ENCODE data around the gene MPND. TPM values are rescaled to one million over a fixed set of nuclear protein-coding genes. Genes with fewer than 3 reads are reported as not detected.

MPND gene
- total RNA-seq, 1 experiment from 2014 or later = 22.6 TPM

GRCh38 chr19:4320419-4320818 is 22.9 kb upstream of the MPND start:
- CTCF ChIA-PET = no interaction called here
- POLR2A ChIA-PET (ENCODE audit: low non-redundant PET) = no interaction called here
- Histone ChIP-seq H3K27me3 (replicated peaks; ENCODE audit: insufficient read depth, low read depth, low read length, poor library complexity) (no peaks in the 10 kb centered on the region), H3K4me1 (ENCODE audit: insufficient read depth, low read length, poor library complexity, severe bottlenecking) (no peaks in the 10 kb centered on the region), H3K9me3 (ENCODE audit: low read depth, low read length, poor library complexity, severe bottlenecking) (no peaks in the 10 kb centered on the region), H3K36me3 (ENCODE audit: insufficient read depth, low read length, poor library complexity, severe bottlenecking) (no peaks in the 10 kb centered on the region), H3K27ac (ENCODE audit: low read depth, low read length, poor library complexity, severe bottlenecking) (no peak overlapping the region), H3K4me3 (ENCODE audit: low read depth, low read length, poor library complexity, severe bottlenecking) (no peak overlapping the region)
- TF ChIP-seq EZH2 (IDR thresholded peaks at IDR 0.05; ENCODE audit: borderline replicate concordance, low read depth, low read length, poor library complexity, severe bottlenecking) (no peak), CTCF (conservative IDR thresholded peaks at IDR 0.05; ENCODE audit: low read depth, low read length) (no peak)
- no peak for DNase-seq (ENCODE audit: low spot score)
- no TSS peak for BruUV-seq (replicated peaks)
- intact Hi-C loops (cut with micrococcal nuclease; ENCODE audit: unreplicated experiment) = no loop called here

- H3K4me1 ChIP-seq (ENCODE audit: insufficient read depth, low read length, poor library complexity, severe bottlenecking) = peaks cover 11% of the 10 kb centered on the region
- TF ChIP-seq CTCF (conservative IDR thresholded peaks at IDR 0.05; ENCODE audit: low read depth, low read length) (no peak), EZH2 (IDR thresholded peaks at IDR 0.05; ENCODE audit: borderline replicate concordance, low read depth, low read length, poor library complexity, severe bottlenecking) (no peak)
- POLR2A ChIA-PET (ENCODE audit: low non-redundant PET) = interaction anchor here (0.5 kb wide), 1 partner anchor 49 kb away, joined by 7 read pairs; no protein-coding TSS in a partner anchor
- H3K27me3 ChIP-seq (replicated peaks; ENCODE audit: insufficient read depth, low read depth, low read length, poor library complexity) = no peaks in the 10 kb centered on the region
- intact Hi-C loops (cut with micrococcal nuclease; ENCODE audit: unreplicated experiment) = no loop called here
- no peak for DNase-seq (ENCODE audit: low spot score)
- H3K9me3 ChIP-seq (ENCODE audit: low read depth, low read length, poor library complexity, severe bottlenecking) = no peaks in the 10 kb centered on the region
- H3K27ac ChIP-seq (ENCODE audit: low read depth, low read length, poor library complexity, severe bottlenecking) = no peak overlapping the region
- BruUV-seq (replicated peaks) = no TSS peak
- CTCF ChIA-PET = interaction anchor here (1.0 kb wide), 1 partner anchor 56 kb away, joined by 4 read pairs; no protein-coding TSS in a partner anchor
- no peak overlapping the region for H3K4me3 ChIP-seq (ENCODE audit: low read depth, low read length, poor library complexity, severe bottlenecking)
- no peaks in the 10 kb centered on the region for H3K36me3 ChIP-seq (ENCODE audit: insufficient read depth, low read length, poor library complexity, severe bottlenecking)
Measured at GRCh38 chr19:4322942-4323665, 20.3 kb upstream of the MPND start.

- no peak for DNase-seq (ENCODE audit: low spot score)
- no peak overlapping the region for H3K4me3 ChIP-seq (ENCODE audit: low read depth, low read length, poor library complexity, severe bottlenecking)
- no peak for TF ChIP-seq EZH2 (IDR thresholded peaks at IDR 0.05; ENCODE audit: borderline replicate concordance, low read depth, low read length, poor library complexity, severe bottlenecking)
- no peak for TF ChIP-seq CTCF (conservative IDR thresholded peaks at IDR 0.05; ENCODE audit: low read depth, low read length)
- intact Hi-C loops (cut with micrococcal nuclease; ENCODE audit: unreplicated experiment) = no loop called here
- no peaks in the 10 kb centered on the region for H3K36me3 ChIP-seq (ENCODE audit: insufficient read depth, low read length, poor library complexity, severe bottlenecking)
- POLR2A ChIA-PET (ENCODE audit: low non-redundant PET) = no interaction called here
- H3K27ac ChIP-seq (ENCODE audit: low read depth, low read length, poor library complexity, severe bottlenecking) = no peak overlapping the region
- no TSS peak for BruUV-seq (replicated peaks)
- H3K4me1 ChIP-seq (ENCODE audit: insufficient read depth, low read length, poor library complexity, severe bottlenecking) = peaks cover 11% of the 10 kb centered on the region
- H3K27me3 ChIP-seq (replicated peaks; ENCODE audit: insufficient read depth, low read depth, low read length, poor library complexity) = no peaks in the 10 kb centered on the region
- no peaks in the 10 kb centered on the region for H3K9me3 ChIP-seq (ENCODE audit: low read depth, low read length, poor library complexity, severe bottlenecking)
- CTCF ChIA-PET = no interaction called here
Measured at GRCh38 chr19:4323692-4324091, 19.7 kb upstream of the MPND start.

All from A673 (cell line).